Measurements from ENCODE around the gene KIF16B. TPM values are rescaled to one million over a fixed set of nuclear protein-coding genes. Genes with fewer than 3 reads are reported as not detected.

The KIF16B gene
- total RNA-seq (2022; extraction: Qiagen RNA extraction; ENCODE audit: low read depth): 11.9 to 15.5 TPM (median 14.1 TPM) in 5 replicates

DNA sequence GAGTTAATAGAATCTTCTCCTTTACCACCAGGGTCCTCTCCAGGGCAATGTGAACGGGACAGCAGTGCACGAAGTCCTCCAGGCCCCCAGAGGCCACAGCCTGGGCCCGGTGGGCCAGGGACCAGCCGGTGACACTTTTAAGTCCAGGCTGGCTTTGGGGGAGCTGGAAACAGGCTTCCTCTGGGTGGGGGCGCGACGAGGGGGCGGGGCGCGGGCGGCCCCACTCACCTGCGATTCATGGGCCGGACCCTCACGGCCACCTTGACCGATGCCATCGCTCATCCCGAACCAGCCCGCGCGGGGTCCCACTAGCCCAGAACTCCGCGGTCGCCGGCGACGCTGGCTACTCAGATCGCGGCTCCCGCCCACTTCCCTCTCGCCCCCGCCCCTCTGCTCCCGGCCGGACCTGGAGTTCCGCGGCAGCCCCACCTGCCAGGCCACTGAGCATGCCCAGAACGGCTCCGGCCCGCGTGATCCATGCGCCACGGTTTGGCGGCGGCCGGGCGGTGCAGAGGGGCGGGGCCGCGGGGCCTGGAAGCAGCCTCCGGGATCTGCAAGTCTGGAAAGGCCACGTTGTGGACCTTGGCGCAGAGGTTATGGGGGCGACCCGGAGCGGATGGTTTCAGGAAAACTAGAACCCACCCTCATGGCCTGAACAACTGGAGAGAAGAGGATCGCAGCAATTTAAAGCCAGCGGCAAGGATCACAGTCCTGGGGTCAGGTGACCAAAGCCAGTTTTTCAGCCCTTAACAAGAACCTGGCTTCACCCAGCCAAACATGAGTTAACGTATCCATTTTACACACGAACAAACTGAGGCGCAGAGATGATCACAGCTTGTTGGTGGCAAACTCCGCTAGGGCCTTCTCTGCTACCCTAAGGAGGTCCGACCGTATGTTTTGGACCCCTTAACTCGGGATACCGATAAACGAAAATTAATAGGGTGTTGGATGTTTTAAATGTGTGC, at the start of gene KIF16B:
TSS of gene KIF16B (minus strand) at position 448 of the 965 bp plus-strand sequence. CDS start at position 275, 173 bp downstream.

Other genes starting within 250 kb of the KIF16B start
- gene SNRPB2, start 156.6 kb upstream of the KIF16B start, total RNA-seq (2022; extraction: Qiagen RNA extraction; ENCODE audit: low read depth): 110 to 219 TPM (median 121 TPM) in 5 replicates
- gene OTOR, start 174.9 kb upstream of the KIF16B start, total RNA-seq (2022; extraction: Qiagen RNA extraction; ENCODE audit: low read depth): not detected in 5 replicates